Fibroblast of peridontal ligament (primary cell): ENCODE data around the gene NRM.
"Not testable (repeated sequence)": the region's sequence is repeated elsewhere in the genome, so short reads cannot be mapped to it uniquely, and the experiment has no call there.

ENCODE experiments used
- DNase-seq: peaks from one replicate; pipeline ENCODE4 v3.0.0-alpha.2; 2010; ENCODE audit errors: extremely low read depth

NRM gene

DNA sequence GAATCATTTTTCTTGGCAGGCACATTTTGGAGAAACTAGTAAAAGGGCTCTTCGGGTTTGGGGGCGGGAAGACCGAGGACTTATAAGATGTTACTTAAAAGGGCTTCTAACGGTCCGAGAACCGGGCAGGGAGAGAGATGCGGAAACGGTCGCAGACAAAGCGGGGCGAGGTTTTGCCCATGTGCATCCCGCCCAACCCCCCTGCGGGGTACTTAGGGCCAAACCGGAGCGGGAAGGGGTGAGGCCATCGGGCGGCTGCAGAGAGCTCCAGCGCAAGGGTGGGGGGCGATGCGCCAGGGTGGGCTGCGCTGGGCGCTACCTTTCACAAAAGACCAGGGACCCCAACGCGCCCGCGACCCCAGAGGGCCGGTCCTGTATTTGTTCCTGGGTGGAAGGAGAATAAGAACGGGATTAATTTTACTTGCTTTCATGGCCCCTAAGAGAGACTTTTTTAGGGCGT lies 30.0 kb upstream of the NRM start:
- peak; percentile 25 for DNase-seq

DNA sequence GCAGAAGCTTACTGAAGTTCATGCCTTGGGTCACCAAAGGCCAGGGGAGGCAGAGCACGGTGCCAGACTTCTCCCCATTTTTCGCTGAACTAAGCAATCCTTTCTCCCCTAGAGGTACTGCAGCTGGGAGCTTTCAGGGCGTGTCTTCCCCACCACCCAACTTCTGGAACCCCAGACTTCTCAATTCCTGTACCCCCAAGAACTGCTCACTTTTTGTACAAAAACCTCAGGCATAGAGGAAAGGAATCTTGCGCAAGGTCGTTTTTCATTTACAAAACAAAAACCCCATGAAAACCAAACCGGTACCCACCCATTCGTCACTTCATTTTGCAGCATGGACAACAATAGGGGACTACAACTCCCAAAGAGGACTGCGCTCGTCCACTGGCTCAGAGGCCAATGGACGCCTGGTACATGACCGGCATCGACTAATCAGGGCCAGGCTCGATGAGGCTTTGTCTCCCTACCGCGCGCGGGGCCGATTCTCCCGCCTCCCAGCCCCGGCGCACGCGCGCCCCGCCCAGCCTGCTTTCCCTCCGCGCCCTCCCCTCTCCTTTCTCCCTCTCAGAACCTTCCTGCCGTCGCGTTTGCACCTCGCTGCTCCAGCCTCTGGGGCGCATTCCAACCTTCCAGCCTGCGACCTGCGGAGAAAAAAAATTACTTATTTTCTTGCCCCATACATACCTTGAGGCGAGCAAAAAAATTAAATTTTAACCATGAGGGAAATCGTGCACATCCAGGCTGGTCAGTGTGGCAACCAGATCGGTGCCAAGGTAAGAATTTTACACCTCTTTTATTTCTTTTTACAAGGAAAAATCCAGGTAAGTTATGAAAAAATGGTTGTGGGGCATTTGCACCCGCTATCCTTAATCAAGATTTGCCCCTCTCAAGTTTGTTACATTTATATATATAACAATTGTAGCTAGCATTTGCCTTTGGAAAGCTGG lies 29.3 kb upstream of the NRM start, which contains the start of gene TUBB:
Gene TUBB, plus strand, starts transcription at position 562 of the 947 bp plus-strand sequence. Its CDS starts 155 bp downstream, at position 717.
- DNase-seq = peak; percentile 96

GRCh38 chr6:30719356-30719755 lies 28.6 kb upstream of the NRM start:
- DNase-seq = no peak

- DNase-seq = not testable (repeated sequence)
Observed at GRCh38 chr6:30717845-30718720, 27.3 kb upstream of the NRM start.

DNA sequence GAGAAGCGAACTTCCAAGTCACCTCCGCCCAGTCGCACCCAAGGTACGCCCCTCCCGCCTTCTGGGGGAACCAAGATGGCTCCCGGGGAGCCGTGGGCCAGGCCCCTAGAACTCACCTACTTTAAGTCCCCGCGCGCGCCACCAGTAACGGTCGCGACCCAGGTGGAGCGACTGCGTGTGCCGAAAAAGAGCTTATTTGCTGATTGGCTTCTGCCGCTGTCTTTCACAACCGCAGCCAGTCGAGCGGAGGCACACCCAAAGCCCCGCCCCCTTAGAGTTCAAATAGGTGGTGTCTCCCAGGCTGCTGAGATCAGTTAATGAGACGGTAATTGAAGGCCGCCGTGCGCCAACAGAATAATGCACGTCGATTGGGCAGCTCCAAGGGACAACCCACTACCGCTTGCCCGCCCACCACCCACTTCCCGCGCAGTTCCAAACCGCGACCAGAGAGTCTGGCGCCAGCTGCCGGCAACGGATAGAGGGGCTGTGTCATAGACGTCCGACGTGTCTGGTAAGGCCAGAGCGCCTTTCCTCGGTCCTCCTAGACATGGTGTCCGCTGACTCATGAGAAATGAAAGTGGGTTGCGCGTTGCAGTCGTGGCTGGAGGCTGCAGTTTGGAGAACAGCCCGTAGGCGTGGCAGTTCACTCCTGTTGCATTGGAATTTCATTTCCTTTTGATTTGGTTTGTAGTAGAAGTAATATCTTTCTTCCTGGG lies 26.5 kb upstream of the NRM start, which contains the start of gene MDC1:
Gene MDC1, minus strand, starts transcription at position 153 of the 716 bp plus-strand sequence. CDS start 2,106 bp downstream, outside the sequence.
- DNase-seq = peak; percentile 100

DNA sequence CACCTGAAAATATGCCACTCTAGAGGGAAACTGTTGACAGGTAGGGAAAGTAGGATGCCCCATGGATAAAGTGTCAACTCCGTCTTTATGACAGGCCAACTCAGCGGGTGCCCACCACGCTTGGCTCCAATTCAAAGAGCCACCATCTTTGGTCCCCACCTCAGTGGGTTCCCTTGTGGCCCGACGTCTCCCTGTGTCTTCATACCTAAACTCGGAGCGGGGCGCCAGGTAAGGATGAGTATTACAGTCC lies 26.0 kb upstream of the NRM start:
- no peak for DNase-seq

- no peak for DNase-seq
Observed at GRCh38 chr6:30714263-30714662, 23.5 kb upstream of the NRM start.

GRCh38 chr6:30712441-30712945 lies 21.7 kb upstream of the NRM start:
- no peak for DNase-seq

GRCh38 chr6:30711758-30712380 lies 21.1 kb upstream of the NRM start:
- no peak for DNase-seq

- no peak for DNase-seq
Observed at GRCh38 chr6:30709101-30709868, 18.5 kb upstream of the NRM start.

DNA sequence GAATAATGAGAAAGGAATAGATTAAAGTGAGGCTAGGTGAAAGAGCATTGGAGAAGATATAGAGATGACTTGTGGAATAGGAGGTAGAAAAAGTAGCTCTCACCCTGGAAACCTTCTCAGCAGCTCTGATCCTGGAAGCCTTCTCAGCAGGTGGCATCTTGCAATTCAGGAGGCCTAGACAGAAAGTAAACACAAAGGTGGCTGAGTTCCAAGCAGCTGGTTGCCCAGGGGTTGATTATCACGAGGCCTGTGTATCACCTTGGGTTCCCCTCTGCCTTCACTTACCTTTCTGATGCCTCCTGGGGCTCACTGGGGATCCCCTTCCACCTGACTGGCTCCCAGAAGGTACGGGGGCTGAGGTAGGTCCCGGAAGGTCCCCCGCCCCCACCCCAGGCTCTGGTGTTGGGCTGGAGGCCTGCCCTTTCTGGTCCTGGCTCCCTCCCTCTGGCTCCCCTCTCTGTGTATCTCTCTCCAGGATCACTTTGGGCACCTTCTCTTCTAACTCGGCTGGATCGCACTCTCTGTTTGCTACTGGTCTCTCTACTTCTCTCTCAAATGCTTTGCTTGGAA lies 16.6 kb upstream of the NRM start:
- DNase-seq = no peak

GRCh38 chr6:30705620-30706019 lies 14.8 kb upstream of the NRM start:
- DNase-seq = no peak

DNA sequence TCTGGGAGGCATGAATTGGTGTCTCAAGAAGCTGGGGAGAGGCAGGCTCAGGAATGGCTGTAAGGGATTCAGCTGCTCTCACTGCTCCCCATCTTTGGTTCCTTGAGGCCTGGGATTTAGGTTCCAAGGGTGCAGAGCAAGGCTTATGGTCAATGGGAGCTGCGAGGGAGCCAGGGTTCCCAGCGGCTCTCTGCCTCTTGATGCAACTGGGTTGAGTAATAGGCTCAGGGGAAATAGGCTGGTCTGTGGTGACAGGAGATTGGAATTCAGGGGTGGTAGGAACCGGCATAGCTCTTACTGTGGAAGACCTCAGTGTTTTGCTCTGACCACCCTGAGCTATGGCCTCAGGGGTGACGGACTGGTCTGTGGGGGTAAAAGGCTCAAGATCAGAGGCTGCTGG lies 13.0 kb upstream of the NRM start:
- no peak for DNase-seq

GRCh38 chr6:30703011-30703410 lies 12.2 kb upstream of the NRM start:
- DNase-seq = no peak

DNA sequence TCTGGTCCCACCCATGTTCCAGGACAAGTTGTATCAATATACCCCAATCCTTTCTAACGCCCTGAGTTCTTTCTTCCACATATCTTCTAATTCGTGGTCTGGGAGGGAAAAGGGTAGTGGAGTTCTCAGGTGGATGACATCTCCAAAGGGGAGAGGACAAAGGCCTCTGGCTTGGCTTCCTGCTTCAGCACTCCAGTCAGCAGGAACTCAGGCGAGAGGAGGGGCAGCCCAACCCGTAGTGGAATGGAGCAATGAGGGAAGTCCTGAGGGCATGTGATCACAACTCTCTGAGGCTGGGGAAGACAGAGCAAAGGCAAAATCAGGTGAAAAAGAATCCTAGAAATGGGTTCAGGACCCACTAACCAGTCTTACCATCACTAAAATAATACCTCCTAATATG lies 9.6 kb upstream of the NRM start:
- DNase-seq = no peak

DNA sequence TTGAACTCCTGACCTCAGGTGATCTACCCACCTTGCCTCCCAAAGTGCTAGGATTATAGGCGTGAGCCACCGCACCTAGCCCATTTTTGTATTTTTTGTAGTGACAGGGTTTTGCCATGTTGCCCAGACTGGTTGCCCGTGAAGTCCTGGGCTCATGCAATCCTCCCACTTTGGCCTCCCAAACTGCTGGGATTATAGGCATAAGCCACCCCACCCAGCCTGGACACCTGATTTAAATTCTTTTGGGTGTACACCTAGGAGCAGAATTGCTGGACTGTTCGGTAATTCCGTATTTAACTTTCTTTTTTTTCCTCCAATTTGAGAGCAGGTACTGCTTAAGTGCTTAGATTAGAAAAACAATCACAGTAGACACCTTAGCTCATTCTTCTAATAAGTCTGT lies 5.6 kb upstream of the NRM start:
- no peak for DNase-seq

GRCh38 chr6:30691208-30691847 lies 544 bp upstream of the NRM start:
- DNase-seq = no peak

- DNase-seq = no peak
Observed at GRCh38 chr6:30689985-30690384, 799 bp downstream of the NRM start.

GRCh38 chr6:30689022-30689865 lies 1.5 kb downstream of the NRM start:
- no peak for DNase-seq
